Amniotic stem cell (primary cell): ENCODE data around the gene OR5H15.
"Not testable (repeated sequence)": the region's sequence is repeated elsewhere in the genome, so short reads cannot be mapped to it uniquely, and the experiment has no call there.

Experiments
- DNase-seq: peaks from one replicate; lab custom pipeline; 2025; lab: John Stamatoyannopoulos, UW

Gene OR5H15

GRCh38 chr3:98166396-98166795 lies at the start of gene OR5H15:
Gene OR5H15 (plus strand): TSS chr3:98166696. CDS start chr3:98168700, 2,004 bp downstream.
- DNase-seq: no peak

GRCh38 chr3:98130421-98130820 lies 36.1 kb upstream of the OR5H15 start, which contains the start of gene OR5H1:
Gene OR5H1 (plus strand): TSS chr3:98130721. CDS start chr3:98132698, 1,977 bp downstream.
- DNase-seq: no peak

- no peak for DNase-seq
Observed at GRCh38 chr3:98136631-98137030, 29.9 kb upstream of the OR5H15 start.

- not testable (repeated sequence) for DNase-seq
Observed at GRCh38 chr3:98137826-98138557, 28.5 kb upstream of the OR5H15 start.

GRCh38 chr3:98140531-98140930 lies 26.0 kb upstream of the OR5H15 start:
- DNase-seq: no peak

GRCh38 chr3:98147179-98147578 lies 19.3 kb upstream of the OR5H15 start, which contains the start of gene OR5H14:
Gene OR5H14 (plus strand): TSS chr3:98147479. CDS start chr3:98149386, 1,907 bp downstream.
- DNase-seq: no peak

GRCh38 chr3:98148751-98149150 lies 17.7 kb upstream of the OR5H15 start:
- no peak for DNase-seq

- DNase-seq: not testable (repeated sequence)
Observed at GRCh38 chr3:98149456-98149855, 17.0 kb upstream of the OR5H15 start.

GRCh38 chr3:98151241-98151640 lies 15.3 kb upstream of the OR5H15 start:
- no peak for DNase-seq

- DNase-seq: no peak
Observed at GRCh38 chr3:98171071-98171470, 4.6 kb downstream of the OR5H15 start.

GRCh38 chr3:98172621-98173020 lies 6.1 kb downstream of the OR5H15 start:
- DNase-seq: no peak

- no peak for DNase-seq
Observed at GRCh38 chr3:98180319-98180890, 13.9 kb downstream of the OR5H15 start.

GRCh38 chr3:98182196-98182595 lies 15.7 kb downstream of the OR5H15 start:
- DNase-seq: no peak

- DNase-seq: no peak
Observed at GRCh38 chr3:98185180-98185579, 18.7 kb downstream of the OR5H15 start.

GRCh38 chr3:98188545-98188944 lies 22.0 kb downstream of the OR5H15 start:
- no peak for DNase-seq

- not testable (repeated sequence) for DNase-seq
Observed at GRCh38 chr3:98190911-98191310, 24.4 kb downstream of the OR5H15 start.

GRCh38 chr3:98196293-98196692 lies 29.8 kb downstream of the OR5H15 start:
- DNase-seq: not testable (repeated sequence)

- no peak for DNase-seq
Observed at GRCh38 chr3:98199020-98199419, 32.5 kb downstream of the OR5H15 start.

- DNase-seq: no peak
Observed at GRCh38 chr3:98209244-98209643, 42.7 kb downstream of the OR5H15 start.

- DNase-seq: no peak
Observed at GRCh38 chr3:98213276-98213675, 46.8 kb downstream of the OR5H15 start.

- no peak for DNase-seq
Observed at GRCh38 chr3:98215051-98215450, 48.6 kb downstream of the OR5H15 start.
